H1 (cell line): ENCODE data around the gene OR10K1.

Source experiments
- BRCA1 ChIP-seq: IDR thresholded peaks from 2 replicates; pipeline ENCODE4 v1.6.1; 2012; ENCODE audit warnings: low read depth, low read length, improper control_type of control experiment
- EP300 ChIP-seq, 2 experiments: IDR thresholded peaks; 1 replicate in 1 of 2; 2 replicates in 1 of 2; pipeline ENCODE4 v1.6.1; 2011 to 2012; ENCODE audit warnings: low read depth in 2 of 2, low read length in 2 of 2, mild to moderate bottlenecking in 2 of 2, borderline replicate concordance in 1 of 2, inconsistent platforms in 1 of 2, moderate library complexity in 1 of 2
- GABPA ChIP-seq: IDR thresholded peaks from 2 replicates; pipeline ENCODE4 v1.6.1; 2011; ENCODE audit warnings: mild to moderate bottlenecking, low read length, moderate library complexity, borderline replicate concordance; ENCODE audit not compliant: insufficient read depth
- GTF2F1 ChIP-seq: IDR thresholded peaks from 2 replicates; pipeline ENCODE4 v1.6.1; 2012; ENCODE audit warnings: low read depth, low read length, improper control_type of control experiment, borderline replicate concordance
- JUN ChIP-seq: IDR thresholded peaks from 2 replicates; pipeline ENCODE4 v1.6.1; 2011; ENCODE audit warnings: low read depth, mild to moderate bottlenecking, improper control_type of control experiment, low read length
- JUND ChIP-seq: IDR thresholded peaks from 2 replicates; pipeline ENCODE4 v1.6.1; 2011; ENCODE audit warnings: mild to moderate bottlenecking, improper control_type of control experiment, low read length
- RXRA ChIP-seq: IDR thresholded peaks from 2 replicates; pipeline ENCODE4 v1.6.1; 2011; ENCODE audit warnings: low read depth, mild to moderate bottlenecking, low read length, moderate library complexity; ENCODE audit not compliant: insufficient read depth
- TBP ChIP-seq: IDR thresholded peaks from 2 replicates; pipeline ENCODE4 v1.6.1; 2011; ENCODE audit warnings: low read depth, low read length, improper control_type of control experiment
- TF ChIP-seq, protein P1 (sequence below), 3 experiments: IDR thresholded peaks; 1 replicate in 2 of 3; 2 replicates in 1 of 3; pipeline versions ENCODE4 v1.5.1 to v1.6.1; 2011; ENCODE audit warnings: low read length in 3 of 3, mild to moderate bottlenecking in 3 of 3, inconsistent platforms in 2 of 3, low read depth in 1 of 3, moderate library complexity in 1 of 3; ENCODE audit not compliant: insufficient read depth in 1 of 3; ENCODE audit errors: control extremely low read depth in 1 of 3

DNA sequence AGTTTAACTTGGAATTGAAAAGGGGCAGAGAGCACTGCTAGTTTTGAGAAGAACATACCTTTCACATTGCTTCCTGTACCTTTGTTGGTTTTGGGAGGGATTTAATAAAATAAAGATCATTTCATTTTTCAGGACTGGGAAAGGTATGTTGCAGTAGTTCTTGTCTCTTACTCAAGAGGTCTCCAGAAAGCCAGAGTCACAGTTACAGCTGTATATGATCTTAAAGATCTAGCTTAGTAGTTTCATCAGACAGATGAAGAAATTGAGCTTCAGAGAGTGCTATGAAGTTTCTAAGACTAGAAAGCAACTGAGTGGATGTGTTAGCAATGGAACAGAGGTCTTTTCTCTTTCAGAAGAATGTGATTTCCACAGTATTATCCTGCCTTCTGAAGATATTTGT is 36.6 kb upstream of the OR10K1 start:
- no peak for TF ChIP-seq TBP
- TF ChIP-seq, protein P1, sequence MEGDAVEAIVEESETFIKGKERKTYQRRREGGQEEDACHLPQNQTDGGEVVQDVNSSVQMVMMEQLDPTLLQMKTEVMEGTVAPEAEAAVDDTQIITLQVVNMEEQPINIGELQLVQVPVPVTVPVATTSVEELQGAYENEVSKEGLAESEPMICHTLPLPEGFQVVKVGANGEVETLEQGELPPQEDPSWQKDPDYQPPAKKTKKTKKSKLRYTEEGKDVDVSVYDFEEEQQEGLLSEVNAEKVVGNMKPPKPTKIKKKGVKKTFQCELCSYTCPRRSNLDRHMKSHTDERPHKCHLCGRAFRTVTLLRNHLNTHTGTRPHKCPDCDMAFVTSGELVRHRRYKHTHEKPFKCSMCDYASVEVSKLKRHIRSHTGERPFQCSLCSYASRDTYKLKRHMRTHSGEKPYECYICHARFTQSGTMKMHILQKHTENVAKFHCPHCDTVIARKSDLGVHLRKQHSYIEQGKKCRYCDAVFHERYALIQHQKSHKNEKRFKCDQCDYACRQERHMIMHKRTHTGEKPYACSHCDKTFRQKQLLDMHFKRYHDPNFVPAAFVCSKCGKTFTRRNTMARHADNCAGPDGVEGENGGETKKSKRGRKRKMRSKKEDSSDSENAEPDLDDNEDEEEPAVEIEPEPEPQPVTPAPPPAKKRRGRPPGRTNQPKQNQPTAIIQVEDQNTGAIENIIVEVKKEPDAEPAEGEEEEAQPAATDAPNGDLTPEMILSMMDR (IDR thresholded peaks at IDR 0.05; ENCODE audit: control extremely low read depth in 1 of 3, insufficient read depth in 1 of 3, low read depth in 1 of 3, low read length in 3 of 3) = no peak
- TF ChIP-seq BRCA1 = no peak
- no peak for TF ChIP-seq JUN
- no peak for TF ChIP-seq EP300 (IDR thresholded peaks at IDR 0.05; ENCODE audit: borderline replicate concordance in 1 of 2, low read depth in 2 of 2, low read length in 2 of 2)
- TF ChIP-seq RXRA = no peak
- TF ChIP-seq GABPA = no peak
- no peak for TF ChIP-seq JUND
- TF ChIP-seq GTF2F1 = no peak
